GM12892 (cell line): ENCODE measurements around the gene STAG3.
"Not testable (repeated sequence)": the region's sequence is repeated elsewhere in the genome, so short reads cannot be mapped to it uniquely, and the experiment has no call there.

Experiments used
- DNase-seq: peaks from one replicate; pipeline ENCODE4 v3.0.0; 2011; ENCODE audit not compliant: insufficient read length
- FAIRE-seq: peaks from 2 replicates; lab custom pipeline; 2011; peaks lifted over from hg19 to GRCh38; lab: Jason Lieb, UNC
- POLR2A ChIP-seq: IDR thresholded peaks from 2 replicates; pipeline ENCODE4 v1.6.1; 2011; ENCODE audit warnings: low read depth, low read length, control low read depth
- POLR2AphosphoS5 ChIP-seq: IDR thresholded peaks from 2 replicates; pipeline ENCODE4 v1.6.1; 2011; ENCODE audit warnings: low read depth, low read length, control low read depth
- TAF1 ChIP-seq: IDR thresholded peaks from 2 replicates; pipeline ENCODE4 v1.6.1; 2011; ENCODE audit warnings: low read depth, mild to moderate bottlenecking, control low read depth, low read length, borderline replicate concordance

STAG3 gene

DNA sequence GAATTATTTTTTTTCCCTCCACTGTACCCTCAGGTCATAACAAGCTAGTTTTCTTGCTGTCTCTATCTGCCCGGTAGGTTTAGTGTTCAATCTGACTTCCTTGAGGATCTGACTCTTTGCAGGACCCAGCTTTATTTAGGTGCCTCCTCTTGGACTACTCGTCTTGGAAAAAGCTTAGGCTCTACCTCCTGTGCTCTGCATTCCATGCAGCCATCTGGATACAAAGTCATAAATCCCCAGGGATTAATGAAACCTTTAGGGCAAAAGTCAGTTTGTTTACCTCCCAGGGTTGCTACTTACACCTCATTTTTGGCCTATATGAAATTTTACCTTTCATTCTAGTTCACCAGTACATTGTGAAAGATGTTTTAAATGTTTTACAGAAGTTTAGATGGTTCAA lies 8.0 kb downstream of the STAG3 start:
- no peak for DNase-seq
- no peak for TF ChIP-seq POLR2AphosphoS5
- TF ChIP-seq TAF1, result no peak
- TF ChIP-seq POLR2A, result no peak
- no peak for FAIRE-seq

DNA sequence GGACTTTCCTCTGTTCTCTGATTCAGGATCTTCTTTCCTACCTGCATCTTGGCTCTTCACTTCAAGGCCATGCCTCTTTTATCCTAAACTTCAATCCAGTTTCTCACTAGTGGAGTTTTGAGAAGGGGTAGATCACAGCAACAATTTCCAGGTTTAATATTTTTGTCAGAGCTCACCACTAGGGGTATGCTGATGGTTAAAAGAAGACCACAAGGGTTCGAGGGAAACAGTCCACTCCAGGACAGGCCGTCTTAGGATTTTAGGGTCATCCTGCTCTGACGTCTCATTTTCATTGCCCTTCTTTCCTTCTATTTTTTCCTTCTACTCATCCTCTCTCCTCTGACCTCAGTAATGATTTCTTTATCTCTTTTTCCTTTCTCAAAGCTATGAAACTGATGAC lies 11.3 kb downstream of the STAG3 start:
- no peak for FAIRE-seq

DNA sequence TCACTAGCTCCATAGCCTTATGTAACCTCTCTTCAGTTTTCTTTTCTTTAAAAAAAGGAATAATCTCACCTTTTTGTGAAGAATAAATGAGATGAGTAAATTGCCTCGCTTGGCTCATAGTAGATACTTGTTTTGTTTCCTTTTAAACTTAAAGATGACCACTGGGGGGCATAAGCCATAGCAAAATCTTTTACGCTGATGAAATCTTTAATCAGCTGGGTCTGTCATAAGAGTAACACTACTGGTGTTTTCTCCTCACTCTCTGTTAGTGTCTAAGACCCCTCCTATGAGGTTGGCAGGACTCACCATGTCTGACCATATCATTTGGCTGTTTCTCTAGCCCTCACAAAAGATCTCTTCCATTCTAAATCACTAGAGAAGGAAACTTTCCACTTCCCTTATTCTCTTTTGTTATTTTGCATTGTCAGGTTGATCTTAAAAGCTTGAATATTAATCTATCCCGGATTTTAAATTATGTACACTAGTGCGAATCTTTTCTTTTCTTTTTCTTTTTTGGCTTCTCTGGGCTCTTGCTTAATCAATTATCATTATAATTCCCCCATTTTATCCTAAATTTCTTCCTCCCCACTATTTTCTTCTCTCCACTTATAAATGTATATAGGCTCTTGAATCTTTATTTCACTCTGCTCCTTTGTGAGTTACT lies 12.5 kb downstream of the STAG3 start:
- no peak for TF ChIP-seq TAF1
- TF ChIP-seq POLR2AphosphoS5, result no peak
- TF ChIP-seq POLR2A, result no peak
- DNase-seq, result no peak
- peak; percentile 61 for FAIRE-seq

More for the DNA sequence above, 11.3 kb downstream of the STAG3 start:
- TF ChIP-seq POLR2A, result no peak
- no peak for TF ChIP-seq POLR2AphosphoS5
- TF ChIP-seq TAF1, result no peak
- DNase-seq, result no peak

DNA sequence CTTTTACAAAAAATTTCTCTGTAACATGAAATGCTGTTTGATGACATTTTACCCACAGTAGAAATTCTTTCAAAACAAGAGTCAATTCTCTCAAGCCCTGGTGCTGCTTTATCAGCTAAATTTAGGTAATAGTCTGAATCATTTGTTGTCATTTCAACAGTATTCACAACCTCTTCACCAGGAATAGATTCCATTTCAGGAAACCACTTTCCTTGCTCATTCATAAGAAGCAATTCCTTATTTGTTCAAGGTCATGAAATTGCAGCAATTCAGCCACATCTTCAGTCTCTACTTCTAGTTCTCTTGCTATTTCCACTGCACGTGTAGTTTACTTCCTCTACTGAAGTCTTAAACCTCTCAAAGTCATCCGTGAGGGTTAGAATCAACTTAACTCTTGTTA lies 14.1 kb downstream of the STAG3 start:
- TF ChIP-seq POLR2AphosphoS5 (no peak), POLR2A (no peak), TAF1 (no peak)
- DNase-seq (no peak), FAIRE-seq (peak; percentile 73)

DNA sequence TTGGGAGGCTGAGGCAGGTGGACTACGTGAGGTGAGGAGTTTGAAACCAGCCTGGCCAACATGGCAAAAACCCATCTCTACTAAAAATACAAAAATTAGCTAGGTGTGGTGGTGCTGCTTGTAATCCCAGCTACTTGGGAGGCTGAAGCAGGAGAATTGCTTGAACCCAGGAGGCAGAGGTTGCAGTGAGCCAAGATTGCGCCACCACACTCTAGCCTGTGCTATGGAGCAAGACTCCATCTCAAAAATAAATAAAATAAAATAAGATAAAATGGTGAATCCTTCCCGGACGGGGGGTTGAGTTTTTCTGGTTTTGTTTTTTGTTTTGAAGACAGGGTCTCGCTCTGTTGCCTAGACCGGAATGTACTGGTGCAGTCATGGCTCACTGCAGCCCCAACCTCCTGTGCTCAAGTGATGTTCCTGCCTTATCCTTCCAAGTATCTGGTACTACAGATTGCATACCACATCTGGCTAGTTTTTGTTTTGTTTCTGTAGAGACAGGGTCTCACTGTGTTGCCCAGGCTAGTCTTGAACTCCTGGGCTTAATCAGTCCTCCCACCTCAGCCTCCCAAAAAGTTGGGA lies 14.7 kb downstream of the STAG3 start:
- FAIRE-seq, result not testable (repeated sequence)

DNA sequence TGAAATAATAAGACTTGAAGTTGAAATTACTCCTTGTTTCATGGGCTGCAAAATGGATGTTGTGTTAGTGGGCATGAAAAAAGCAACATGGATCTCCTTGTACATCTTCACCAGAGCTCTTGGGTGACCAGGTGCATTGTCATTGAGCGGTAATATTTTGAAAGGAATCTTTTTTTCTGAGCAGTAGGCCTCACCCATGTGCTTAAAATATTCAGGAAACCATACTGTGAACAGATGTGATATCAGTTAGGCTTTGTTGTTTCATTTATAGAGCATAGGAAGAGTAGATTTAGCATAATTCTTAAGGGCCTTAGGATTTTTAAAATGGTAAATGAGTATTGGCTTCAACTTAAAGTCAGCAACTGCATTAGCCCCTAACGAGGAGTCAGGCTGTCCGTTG lies 15.3 kb downstream of the STAG3 start:
- DNase-seq (no peak), FAIRE-seq (no peak)
- TF ChIP-seq POLR2AphosphoS5, result no peak
- no peak for TF ChIP-seq TAF1
- no peak for TF ChIP-seq POLR2A

More for the DNA sequence above, 14.7 kb downstream of the STAG3 start:
- not testable (repeated sequence) for DNase-seq

DNA sequence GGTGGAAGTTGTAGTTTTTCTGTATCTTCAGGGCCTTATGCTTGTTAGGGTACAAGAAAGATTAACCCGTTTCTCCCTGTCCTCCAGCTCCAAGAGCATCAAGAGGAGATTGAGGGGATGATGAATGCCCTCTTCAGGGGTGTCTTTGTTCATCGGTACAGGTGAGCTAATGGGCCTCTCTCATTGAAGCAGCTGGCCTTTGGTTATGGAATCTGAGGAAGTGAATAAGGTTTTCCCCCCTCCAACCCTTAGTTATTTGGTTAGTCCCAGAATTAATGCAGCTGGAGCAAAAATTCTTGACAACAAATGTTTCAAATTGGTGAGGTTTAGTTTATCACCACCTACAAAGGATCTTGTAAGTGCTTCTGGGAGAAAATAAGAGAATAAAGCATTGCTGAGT lies 17.5 kb downstream of the STAG3 start:
- FAIRE-seq (no peak), DNase-seq (no peak)
- TF ChIP-seq TAF1, result no peak
- no peak for TF ChIP-seq POLR2AphosphoS5
- no peak for TF ChIP-seq POLR2A

DNA sequence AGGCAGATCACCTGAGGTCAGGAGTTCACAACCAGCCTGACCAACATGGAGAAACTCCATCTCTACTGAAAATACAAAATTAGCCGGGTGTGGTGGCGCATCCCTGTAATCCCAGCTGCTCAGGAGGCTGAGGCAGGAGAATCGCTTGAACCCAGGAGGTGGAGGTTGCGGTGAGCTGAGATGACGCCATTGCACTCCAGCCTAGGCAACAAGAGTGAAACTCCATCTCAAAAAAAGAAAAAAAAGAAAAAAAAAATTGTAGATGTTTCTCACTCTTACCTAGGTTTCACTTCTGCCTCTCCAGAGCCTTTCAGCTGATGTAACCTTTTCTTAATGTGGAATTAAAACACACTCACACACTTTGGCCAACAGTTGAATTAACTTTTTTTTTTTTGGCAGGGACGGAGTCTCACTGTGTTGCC lies 18.2 kb downstream of the STAG3 start:
- not testable (repeated sequence) for FAIRE-seq, DNase-seq

DNA sequence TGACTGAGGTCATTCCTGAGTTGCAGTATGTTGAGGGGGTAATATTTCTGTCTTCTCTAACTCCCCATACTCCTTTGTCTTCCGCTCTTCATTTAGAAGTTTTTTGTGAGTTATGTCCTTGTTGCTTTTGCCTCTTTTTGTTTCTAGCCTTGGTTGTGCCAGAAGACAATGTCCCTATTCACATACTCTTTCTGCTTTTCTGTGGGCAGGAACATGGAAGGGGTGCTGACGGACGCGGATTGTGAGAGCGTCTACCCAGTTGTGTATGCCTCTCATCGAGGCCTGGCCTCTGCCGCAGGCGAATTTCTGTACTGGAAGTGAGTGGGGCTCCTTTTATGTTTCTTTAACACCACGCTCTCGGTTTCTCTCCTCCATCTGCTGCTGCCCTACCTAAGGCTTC lies 20.5 kb downstream of the STAG3 start:
- no peak for DNase-seq
- FAIRE-seq, result no peak

DNA sequence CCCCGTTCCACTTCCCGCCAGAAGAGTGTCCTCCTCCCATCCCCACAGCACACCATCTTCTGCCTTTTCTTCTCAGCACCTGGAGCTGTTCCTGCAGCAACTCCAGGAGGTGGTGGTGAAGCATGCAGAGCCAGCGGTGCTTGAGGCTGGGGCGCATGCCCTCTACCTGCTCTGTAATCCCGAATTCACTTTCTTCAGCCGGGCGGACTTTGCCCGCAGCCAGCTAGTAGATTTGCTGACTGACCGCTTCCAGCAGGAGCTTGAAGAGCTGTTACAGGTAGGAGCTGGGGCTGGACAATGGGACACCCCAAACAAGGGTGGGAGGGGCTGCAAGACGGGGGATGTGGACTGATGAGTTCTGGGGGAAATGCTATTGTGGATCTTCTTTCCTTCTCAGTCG lies 23.0 kb downstream of the STAG3 start:
- no peak for DNase-seq
- TF ChIP-seq POLR2A, result no peak
- no peak for FAIRE-seq

More for the DNA sequence above, 20.5 kb downstream of the STAG3 start:
- no peak for TF ChIP-seq POLR2A

DNA sequence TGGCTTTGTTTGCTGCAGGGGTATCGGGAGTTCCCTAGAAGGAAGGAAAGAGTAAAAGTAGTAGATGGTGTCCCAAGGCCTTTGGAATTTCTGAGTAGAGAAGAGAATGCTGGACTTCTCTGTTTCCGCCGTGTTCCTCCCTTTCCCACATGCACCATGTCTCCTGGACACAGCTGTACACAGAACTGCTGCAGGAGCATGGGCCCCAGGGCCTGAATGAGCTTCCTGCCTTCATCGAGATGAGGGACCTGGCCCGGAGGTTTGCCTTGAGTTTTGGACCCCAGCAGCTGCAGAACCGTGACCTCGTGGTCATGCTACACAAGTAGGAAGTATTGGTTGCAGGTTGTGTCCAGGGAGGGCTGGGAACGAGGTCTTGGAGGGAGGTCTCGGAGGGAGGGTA lies 26.7 kb downstream of the STAG3 start:
- DNase-seq (no peak), FAIRE-seq (no peak)
- no peak for TF ChIP-seq POLR2A
- TF ChIP-seq POLR2AphosphoS5, result no peak
- TF ChIP-seq TAF1, result no peak

DNA sequence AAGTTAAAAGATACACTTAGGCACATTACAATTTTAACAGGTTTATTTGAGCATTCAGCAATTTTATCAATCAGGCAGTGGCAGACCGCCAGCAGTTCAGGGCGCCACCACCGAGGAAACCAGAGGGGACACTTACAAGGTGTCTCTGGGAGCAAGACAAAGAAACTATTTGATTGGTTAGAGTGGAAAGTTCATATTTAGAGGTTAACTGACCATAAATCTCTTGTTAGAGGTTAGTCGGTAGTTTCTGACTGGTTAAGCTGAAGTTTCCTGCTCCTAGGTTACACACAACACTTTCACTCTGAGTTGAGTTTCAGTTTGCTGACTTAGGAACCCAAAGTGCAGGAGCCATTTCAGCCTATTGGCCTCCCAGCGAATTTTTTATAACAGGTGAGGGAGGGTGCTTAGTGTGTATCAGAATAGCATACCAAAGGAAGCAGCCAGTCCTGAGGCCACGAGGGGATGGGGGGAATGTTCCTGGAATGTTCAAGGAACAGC lies 31.2 kb downstream of the STAG3 start:
- DNase-seq, result peak; percentile 50
- no peak for TF ChIP-seq POLR2A
- peak; percentile 89 for FAIRE-seq

DNA sequence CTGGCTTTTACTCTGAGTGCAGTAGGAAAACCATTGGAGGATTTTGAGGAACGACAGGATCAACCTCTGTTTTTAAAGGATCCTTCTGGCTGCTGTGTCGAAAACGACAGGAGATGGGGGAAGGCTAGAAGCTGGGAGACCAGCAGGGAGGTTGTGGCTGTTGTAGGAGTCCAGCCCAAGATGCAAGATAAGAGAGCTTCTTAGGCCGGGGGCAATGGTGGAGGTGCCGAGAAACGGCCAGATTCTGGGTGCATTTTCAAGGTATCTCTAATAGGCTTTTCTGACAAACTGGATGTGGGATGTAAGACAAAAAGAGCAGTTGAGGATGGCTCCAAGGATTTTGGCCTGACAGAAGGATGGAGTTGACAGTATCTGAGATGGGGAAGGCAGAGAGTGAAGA lies 31.8 kb downstream of the STAG3 start:
- DNase-seq (no peak), FAIRE-seq (no peak)
- TF ChIP-seq POLR2AphosphoS5 (no peak), TAF1 (no peak), POLR2A (no peak)
